CD14-positive monocyte (primary cell): ENCODE data around the gene NQO2. TPM values are rescaled to one million over a fixed set of nuclear protein-coding genes. Genes with fewer than 3 reads are reported as not detected.
A peak's percentile ranks its signal among the peaks of the same experiment; 100 is the strongest.
"Not testable (repeated sequence)": the region's sequence is repeated elsewhere in the genome, so short reads cannot be mapped to it uniquely, and the experiment has no call there.

Experiments
- DNase-seq, 3 donors: peaks; one replicate each; pipeline ENCODE4 v3.0.0-alpha.2; 2011 to 2022
- H2AFZ ChIP-seq: 2 replicates; pipeline ENCODE4 v1.6.0; 2012; ENCODE audit warnings: mild to moderate bottlenecking, low read depth, low read length, inconsistent platforms; ENCODE audit not compliant: insufficient read depth, poor library complexity, severe bottlenecking
- H3K27ac ChIP-seq, 2 donors: 1 replicate in 1 of 2; 2 replicates in 1 of 2; pipeline ENCODE4 v1.5.1; 2012 to 2013; ENCODE audit warnings: low read length in 2 of 2, control low read depth in 1 of 2, inconsistent platforms in 1 of 2, low read depth in 1 of 2, mild to moderate bottlenecking in 1 of 2
- H3K27me3 ChIP-seq, 2 donors: one replicate each; pipeline versions ENCODE4 v1.6.0 to v1.6.1; 2011 to 2013; ENCODE audit warnings: low read length in 2 of 2; ENCODE audit not compliant: control insufficient read depth in 2 of 2, insufficient read depth in 2 of 2
- H3K36me3 ChIP-seq, 2 donors: replicated peaks in 1 of 2; 1 replicate in 1 of 2; 2 replicates in 1 of 2; pipeline versions ENCODE4 v1.5.1 to v1.6.1; 2012 to 2013; ENCODE audit warnings: low read length in 2 of 2, control low read depth in 1 of 2, inconsistent platforms in 1 of 2, mild to moderate bottlenecking in 1 of 2; ENCODE audit not compliant: insufficient read depth in 2 of 2, control insufficient read depth in 1 of 2
- H3K4me1 ChIP-seq, 2 donors: 1 replicate in 1 of 2; 2 replicates in 1 of 2; pipeline versions ENCODE4 v1.5.1 to v1.6.1; 2012 to 2013; ENCODE audit warnings: low read length in 2 of 2, control low read depth in 1 of 2, inconsistent platforms in 1 of 2, mild to moderate bottlenecking in 1 of 2, moderate library complexity in 1 of 2; ENCODE audit not compliant: insufficient read depth in 2 of 2, control insufficient read depth in 1 of 2
- H3K4me2 ChIP-seq: replicated peaks from 2 replicates; pipeline ENCODE3; 2012; ENCODE audit warnings: low read length, moderate library complexity, mild to moderate bottlenecking; ENCODE audit not compliant: poor library complexity, severe bottlenecking; ENCODE audit errors: extremely low read depth
- H3K4me3 ChIP-seq, 3 experiments: fragments of 200-600 bp in 1 of 3; sonication (generic) in 1 of 3; replicated peaks in 1 of 3; 1 replicate in 2 of 3; 2 replicates in 1 of 3; pipeline ENCODE4 v1.5.1; 2011 to 2013; ENCODE audit warnings: low read length in 3 of 3, mild to moderate bottlenecking in 3 of 3, control low read depth in 2 of 3, low read depth in 2 of 3, inconsistent platforms in 1 of 3, moderate library complexity in 1 of 3
- H3K79me2 ChIP-seq: 2 replicates; pipeline ENCODE4 v1.6.0; 2012; ENCODE audit warnings: mild to moderate bottlenecking, control low read depth, inconsistent platforms, low read length, moderate library complexity; ENCODE audit not compliant: insufficient read depth
- H3K9ac ChIP-seq: 2 replicates; pipeline ENCODE4 v1.6.0; 2017; ENCODE audit warnings: low read length, mild to moderate bottlenecking; ENCODE audit not compliant: insufficient read depth, poor library complexity, severe bottlenecking
- H3K9me3 ChIP-seq, 2 donors: replicated peaks in 1 of 2; 1 replicate in 1 of 2; 2 replicates in 1 of 2; pipeline versions ENCODE4 v1.5.1 to v1.6.1; 2012 to 2013; ENCODE audit warnings: low read length in 2 of 2, control low read depth in 1 of 2; ENCODE audit not compliant: control insufficient read depth in 1 of 2, insufficient read depth in 1 of 2
- H4K20me1 ChIP-seq: 2 replicates; pipeline ENCODE4 v1.6.0; 2012; ENCODE audit warnings: mild to moderate bottlenecking, low read length, control low read depth, moderate library complexity; ENCODE audit not compliant: insufficient read depth
- H3K27ac Mint-ChIP-seq, 7 donors: one replicate each; pipeline ENCODE4 v1.8.0; 2020; ENCODE audit warnings: mild to moderate bottlenecking in 7 of 7, mixed read lengths in 7 of 7, moderate library complexity in 6 of 7, inconsistent platforms in 2 of 7
- H3K27me3 Mint-ChIP-seq, 3 donors: one replicate each; pipeline ENCODE4 v1.8.0; 2021 to 2022; ENCODE audit warnings: low read depth in 3 of 3, mild to moderate bottlenecking in 3 of 3, mixed read lengths in 3 of 3, moderate library complexity in 3 of 3, inconsistent platforms in 1 of 3
- H3K36me3 Mint-ChIP-seq, 2 donors: one replicate each; pipeline ENCODE4 v1.8.0; 2020; ENCODE audit warnings: mixed read lengths in 2 of 2, inconsistent platforms in 1 of 2, mild to moderate bottlenecking in 1 of 2
- H3K4me1 Mint-ChIP-seq: one replicate; pipeline ENCODE4 v1.8.0; 2020; ENCODE audit warnings: mild to moderate bottlenecking, mixed read lengths
- H3K4me3 Mint-ChIP-seq, 2 donors: one replicate each; pipeline ENCODE4 v1.8.0; 2020; ENCODE audit warnings: mild to moderate bottlenecking in 2 of 2, mixed read lengths in 2 of 2, moderate library complexity in 1 of 2
- H3K9me3 Mint-ChIP-seq, 7 donors: one replicate each; pipeline ENCODE4 v1.8.0; 2020 to 2022; ENCODE audit warnings: mixed read lengths in 7 of 7, mild to moderate bottlenecking in 6 of 7, moderate library complexity in 6 of 7, inconsistent platforms in 2 of 7
- CTCF ChIP-seq: fragments of 200-600 bp; IDR thresholded peaks from one replicate; pipeline ENCODE4 v1.8.0; 2022; ENCODE audit warnings: antibody characterized with exemption, mild to moderate bottlenecking
- WGBS: methylation state at CpG from one replicate; pipeline ENCODE4 v1.1.5; 2013; ENCODE audit warnings: missing lambda C conversion rate; ENCODE audit not compliant: insufficient coverage; 5-methylcytosine and 5-hydroxymethylcytosine counted together
- intact Hi-C, 2 donors: fragments of 100-400 bp; cut with micrococcal nuclease; formaldehyde crosslinking; loops; one replicate each; pipeline versions ENCODE4 v1.15.0 to v1.15.1; 2023
- polyA plus RNA-seq, 3 donors: library from polyadenylated mRNA; depleted of rRNA in 1 of 3; unstranded in 2 of 3; stranded (reverse) in 1 of 3; fragments of 300-500 nt in 2 of 3; fragments of >200 nt in 1 of 3; fragmentation: Illumina TruSeq in 2 of 3; gene quantifications; 1 replicate in 2 of 3; 2 replicates in 1 of 3; pipeline ENCODE4 v1.2.3, GENCODE V29; 2012 to 2021

The NQO2 gene
- polyA plus RNA-seq, 3 donors = 30.0 to 281 (median 146) TPM

GRCh38 chr6:3006476-3006875, 6.8 kb downstream of the NQO2 start:
- no peak overlapping the region for H2AFZ ChIP-seq
- Mint-ChIP-seq H3K27ac (peak overlapping the region in 1 of 7 donors; percentile 58), H3K4me1 (peaks cover 16% of the 10 kb centered on the region), H3K9me3 (peaks cover 11 to 20% (median 20%) of the 10 kb centered on the region in 7 donors), H3K4me3 (no peak overlapping the region), H3K36me3 (peaks cover 83 to 94% of the 10 kb centered on the region in 2 donors), H3K27me3 (peaks cover 0 to 3% (median 0%) of the 10 kb centered on the region in 3 donors)
- no peak overlapping the region for H3K4me3 ChIP-seq
- no peak overlapping the region for H3K9ac ChIP-seq
- H3K4me2 ChIP-seq = no peak overlapping the region
- H4K20me1 ChIP-seq = no peaks in the 10 kb centered on the region
- DNase-seq = no peak
- H3K27ac ChIP-seq = no peak overlapping the region
- 29% methylated on average over 1 of the region's 5 CpGs for WGBS
- peaks cover 7 to 11% of the 10 kb centered on the region in 2 donors for H3K4me1 ChIP-seq
- H3K79me2 ChIP-seq = peaks cover 9% of the 10 kb centered on the region
- H3K36me3 ChIP-seq = peaks cover 34 to 76% of the 10 kb centered on the region in 2 donors
- no peak for TF ChIP-seq CTCF
- H3K9me3 ChIP-seq = peaks cover 13 to 16% of the 10 kb centered on the region in 2 donors
- no peaks in the 10 kb centered on the region for H3K27me3 ChIP-seq
- intact Hi-C loops = no loop called here

GRCh38 chr6:3007571-3007970, 7.9 kb downstream of the NQO2 start:
- intact Hi-C loops = no loop called here
- H2AFZ ChIP-seq = no peak overlapping the region
- H4K20me1 ChIP-seq = no peaks in the 10 kb centered on the region
- H3K79me2 ChIP-seq = peaks cover 3% of the 10 kb centered on the region
- 100% methylated on average over 2 of the region's 3 CpGs for WGBS
- H3K9me3 Mint-ChIP-seq = peaks cover 16 to 31% (median 30%) of the 10 kb centered on the region in 7 donors
- no peaks in the 10 kb centered on the region for H3K27me3 ChIP-seq
- H3K9ac ChIP-seq = no peak overlapping the region
- peaks cover 19 to 26% of the 10 kb centered on the region in 2 donors for H3K9me3 ChIP-seq
- H3K4me2 ChIP-seq = no peak overlapping the region
- no peak overlapping the region for H3K4me3 Mint-ChIP-seq
- H3K27ac Mint-ChIP-seq = peak overlapping the region in 1 of 7 donors; percentile 58
- H3K4me1 ChIP-seq = peaks cover 0 to under 1% of the 10 kb centered on the region in 2 donors
- no peak for TF ChIP-seq CTCF
- peaks cover 36 to 87% of the 10 kb centered on the region in 2 donors for H3K36me3 ChIP-seq
- H3K4me3 ChIP-seq = no peak overlapping the region
- peaks cover 89 to 98% of the 10 kb centered on the region in 2 donors for H3K36me3 Mint-ChIP-seq
- no peak for DNase-seq
- H3K4me1 Mint-ChIP-seq = peaks cover 9% of the 10 kb centered on the region
- H3K27me3 Mint-ChIP-seq = peaks cover 0 to 3% (median 0%) of the 10 kb centered on the region in 3 donors
- H3K27ac ChIP-seq = no peak overlapping the region

GRCh38 chr6:3008712-3009265, 9.1 kb downstream of the NQO2 start:
- 99% methylated on average over 11 of the region's 17 CpGs for WGBS
- H4K20me1 ChIP-seq, H3K27me3 ChIP-seq, H2AFZ ChIP-seq, H3K4me1 ChIP-seq, H3K4me3 Mint-ChIP-seq, H3K27me3 Mint-ChIP-seq, intact Hi-C loops, H3K27ac Mint-ChIP-seq, H3K27ac ChIP-seq, H3K4me3 ChIP-seq, H3K79me2 ChIP-seq, DNase-seq, H3K4me2 ChIP-seq, H3K9ac ChIP-seq: not testable (repeated sequence)
- peaks cover 17% of the 10 kb centered on the region for H3K4me1 Mint-ChIP-seq
- Histone ChIP-seq H3K36me3 (peaks cover 34 to 88% of the 10 kb centered on the region in 2 donors), H3K9me3 (peaks cover 19 to 26% of the 10 kb centered on the region in 2 donors)
- peaks cover 20 to 38% (median 33%) of the 10 kb centered on the region in 7 donors for H3K9me3 Mint-ChIP-seq
- peaks cover 88 to 93% of the 10 kb centered on the region in 2 donors for H3K36me3 Mint-ChIP-seq
